HepG2 (cell line): ENCODE measurements around the gene CS. TPM values are rescaled to one million over a fixed set of nuclear protein-coding genes. Genes with fewer than 3 reads are reported as not detected.

Source experiments
- AKAP8 ChIP-seq: sonication (generic); formaldehyde crosslinking; IDR thresholded peaks from 2 replicates; pipeline ENCODE4 v1.5.1; 2020; ENCODE audit warnings: mild to moderate bottlenecking, missing genetic modification reagents
- ATF7 ChIP-seq, 2 experiments: fragments of 450-650 bp in 1 of 2; sonication (generic) in 1 of 2; formaldehyde crosslinking in 1 of 2; IDR thresholded peaks; 2 replicates each; pipeline versions ENCODE4 v1.4.0 to v1.6.1; 2016 to 2020; ENCODE audit warnings: antibody characterized with exemption in 1 of 2, mild to moderate bottlenecking in 1 of 2, missing genetic modification reagents in 1 of 2
- DBP ChIP-seq: sonication (generic); formaldehyde crosslinking; IDR thresholded peaks from 2 replicates; pipeline ENCODE4 v1.4.0; 2020; ENCODE audit warnings: missing genetic modification reagents; ENCODE audit errors: not compliant biosample characterization
- DPF2 ChIP-seq: sonication (generic); formaldehyde crosslinking; IDR thresholded peaks from 2 replicates; pipeline ENCODE4 v1.4.0; 2020; ENCODE audit warnings: mild to moderate bottlenecking, low read depth, missing genetic modification reagents, borderline replicate concordance
- GTF2F1 ChIP-seq: fragments of 150-350 bp; IDR thresholded peaks from 2 replicates; pipeline ENCODE4 v1.6.1; 2014; ENCODE audit warnings: low read length
- HIC2 ChIP-seq: sonication (generic); formaldehyde crosslinking; IDR thresholded peaks from 2 replicates; pipeline ENCODE4 v1.9.0; 2022; ENCODE audit warnings: low read depth, missing genetic modification reagents
- HNF4A ChIP-seq: sonication (generic); formaldehyde crosslinking; IDR thresholded peaks from 2 replicates; pipeline ENCODE4 v1.4.0; 2020; ENCODE audit warnings: missing genetic modification reagents
- NFE2 ChIP-seq: sonication (generic); formaldehyde crosslinking; IDR thresholded peaks from 2 replicates; pipeline ENCODE4 v1.4.0; 2020; ENCODE audit warnings: missing genetic modification reagents
- PHF20 ChIP-seq: sonication (generic); formaldehyde crosslinking; IDR thresholded peaks from 2 replicates; pipeline ENCODE4 v1.5.0; 2020; ENCODE audit warnings: mild to moderate bottlenecking, missing genetic modification reagents
- POLR2G ChIP-seq: fragments of 200-400 bp; formaldehyde crosslinking; IDR thresholded peaks from 2 replicates; pipeline ENCODE4 v1.6.1; 2018; ENCODE audit warnings: mild to moderate bottlenecking, low read depth, low read length, moderate library complexity
- SNRNP70 ChIP-seq: fragments of 200-400 bp; formaldehyde crosslinking; IDR thresholded peaks from 2 replicates; pipeline ENCODE4 v1.6.1; 2017; ENCODE audit warnings: mild to moderate bottlenecking, low read depth, low read length, moderate library complexity
- TBX2 ChIP-seq: sonication (generic); formaldehyde crosslinking; IDR thresholded peaks from 2 replicates; pipeline ENCODE4 v1.5.0; 2020; ENCODE audit warnings: missing genetic modification reagents, mild to moderate bottlenecking, borderline replicate concordance
- ZFP82 ChIP-seq: sonication (generic); formaldehyde crosslinking; IDR thresholded peaks from 2 replicates; pipeline ENCODE4 v1.5.1; 2020; ENCODE audit warnings: mild to moderate bottlenecking, missing genetic modification reagents, borderline replicate concordance
- ZNF18 ChIP-seq: sonication (generic); formaldehyde crosslinking; IDR thresholded peaks from 2 replicates; pipeline ENCODE4 v1.8.0; 2022; ENCODE audit warnings: mild to moderate bottlenecking, missing genetic modification reagents; ENCODE audit not compliant: insufficient replicate concordance
- ZNF281 ChIP-seq: sonication (generic); formaldehyde crosslinking; IDR thresholded peaks from 2 replicates; pipeline ENCODE4 v1.4.0; 2020; ENCODE audit warnings: missing genetic modification reagents, borderline replicate concordance
- ZNF33A ChIP-seq: sonication (generic); formaldehyde crosslinking; IDR thresholded peaks from 2 replicates; pipeline ENCODE4 v1.5.1; 2020; ENCODE audit warnings: missing genetic modification reagents, mild to moderate bottlenecking, moderate library complexity, borderline replicate concordance
- ZNF33B ChIP-seq: sonication (generic); formaldehyde crosslinking; IDR thresholded peaks from 2 replicates; pipeline ENCODE4 v1.5.1; 2020; ENCODE audit warnings: mild to moderate bottlenecking, missing genetic modification reagents
- ZNF441 ChIP-seq: sonication (generic); formaldehyde crosslinking; IDR thresholded peaks from 2 replicates; pipeline ENCODE4 v1.7.0; 2021; ENCODE audit warnings: missing genetic modification reagents, borderline replicate concordance
- ZNF446 ChIP-seq: sonication (generic); formaldehyde crosslinking; IDR thresholded peaks from 2 replicates; pipeline ENCODE4 v1.5.0; 2020; ENCODE audit warnings: mild to moderate bottlenecking, missing genetic modification reagents
- ZNF569 ChIP-seq: sonication (generic); formaldehyde crosslinking; IDR thresholded peaks from 2 replicates; pipeline ENCODE4 v1.5.0; 2020; ENCODE audit warnings: mild to moderate bottlenecking, missing genetic modification reagents, moderate library complexity, borderline replicate concordance
- polyA plus RNA-seq, 8 experiments: library from polyadenylated mRNA; depleted of rRNA in 3 of 8; stranded (reverse) in 7 of 8; unstranded in 1 of 8; fragments of >200 nt; fragmentation: Illumina TruSeq in 4 of 8; extraction: Trizol in 4 of 8; gene quantifications; 2 replicates each; pipeline versions ENCODE4 v1.2.1 to v1.2.3, GENCODE V29; 2011 to 2016; ENCODE audit warnings: low read depth in 4 of 8, missing spikeins in 1 of 8, mixed read lengths in 1 of 8; ENCODE audit not compliant: insufficient read depth in 1 of 8
- total RNA-seq, 5 experiments: library from RNA; depleted of rRNA; stranded (reverse); fragments of >200 nt; fragmentation: Illumina TruSeq; extraction: Trizol; gene quantifications; 2 replicates each; pipeline ENCODE4 v1.2.3, GENCODE V29; 2016; ENCODE audit warnings: low read depth in 1 of 5

The CS gene
- total and polyA plus RNA-seq, 2 of the 13 experiments (the other 11 are each of a cell fraction or from before 2014, with no cell fraction given): 173 to 175 TPM

- peak; percentile 12; the same call in 1 of the 2 replicates for TF ChIP-seq ZNF281
- peak; percentile 68; the same call in 1 of the 2 replicates for TF ChIP-seq PHF20 (CRISPR knock-in tag)
- no peak for TF ChIP-seq HNF4A (CRISPR knock-in tag)
- no peak for TF ChIP-seq HIC2 (CRISPR knock-in tag)
- TF ChIP-seq ATF7 (IDR thresholded peaks at IDR 0.05): no peak
- peak; percentile 82 for TF ChIP-seq ATF7 (CRISPR knock-in tag; IDR thresholded peaks at IDR 0.05)
- no peak for TF ChIP-seq ZFP82 (CRISPR knock-in tag)
- no peak for TF ChIP-seq GTF2F1
- TF ChIP-seq DBP (CRISPR knock-in tag): no peak
- peak; percentile 70 for TF ChIP-seq ZNF18 (CRISPR knock-in tag)
- peak; percentile 84 for TF ChIP-seq POLR2G
- TF ChIP-seq ZNF446: 0 out of 2 replicates have a peak, but pooled peaks have one; percentile 33
- TF ChIP-seq NFE2 (CRISPR knock-in tag): no peak
- no peak; the same call in 1 of the 2 replicates for TF ChIP-seq TBX2 (CRISPR knock-in tag)
- TF ChIP-seq ZNF569 (CRISPR knock-in tag): no peak
- TF ChIP-seq AKAP8 (CRISPR knock-in tag): no peak
- TF ChIP-seq ZNF33B (CRISPR knock-in tag): peak; percentile 94; the same call in 1 of the 2 replicates
- peak; percentile 64; the same call in 1 of the 2 replicates for TF ChIP-seq ZNF441 (CRISPR knock-in tag)
- TF ChIP-seq SNRNP70: no peak
- no peak for TF ChIP-seq ZNF33A (CRISPR knock-in tag)
- TF ChIP-seq DPF2: no peak
Measured at GRCh38 chr12:56221757-56222530, 78.2 kb downstream of the CS start, which contains the start of gene RNF41 (continued).
